Measurements from ENCODE around the gene CAPN11. TPM values are rescaled to one million over a fixed set of nuclear protein-coding genes. Genes with fewer than 3 reads are reported as not detected.
A peak's percentile ranks its signal among the peaks of the same experiment; 100 is the strongest.

Gene CAPN11
- total and polyA plus RNA-seq, 9 of the 15 experiments (the other 6 are each of a cell fraction or from before 2014, with no cell fraction given): 0.03 to 0.61 (median 0.17) TPM; not detected in 1

DNA sequence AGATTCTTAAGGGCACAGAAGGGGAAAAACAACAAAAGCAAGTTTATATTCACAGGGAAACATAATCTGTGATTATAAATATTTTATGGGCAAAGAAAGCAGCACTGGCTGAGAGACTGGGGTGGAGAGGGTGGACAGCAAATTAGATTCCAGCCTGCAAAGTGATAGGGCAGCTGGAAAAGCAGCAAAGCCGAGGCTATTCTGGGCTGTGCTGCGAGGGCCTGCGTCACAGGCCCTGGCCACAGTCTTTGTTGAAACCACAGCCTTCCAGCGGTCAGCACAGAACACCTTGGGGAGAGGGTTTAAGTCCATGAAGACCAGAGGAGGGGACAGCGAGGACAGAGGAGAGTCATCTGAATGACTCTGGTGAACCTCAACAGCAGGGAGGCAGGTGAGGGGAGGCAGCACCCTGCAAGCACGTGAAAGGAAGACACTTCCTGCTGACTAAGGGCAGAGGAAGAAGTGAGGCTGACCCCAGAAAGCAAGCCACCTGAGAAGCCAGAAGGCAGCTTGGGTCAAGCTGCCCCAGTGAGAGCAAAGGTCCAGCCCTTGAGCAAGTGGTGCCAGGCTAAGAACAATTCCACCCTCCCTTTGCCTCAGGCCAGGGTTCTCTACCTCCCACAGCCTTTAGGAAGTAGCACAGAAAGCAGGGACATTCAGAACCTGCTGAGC, 48.5 kb upstream of the CAPN11 start (continued):
- TF ChIP-seq HNRNPH1 (optimal IDR thresholded peaks at IDR 0.05; ENCODE audit: low read depth, low read length) (no peak), TEAD4 (IDR thresholded peaks at IDR 0.05; ENCODE audit: low read length) (no peak), TEAD4 (CRISPR knock-in tag; IDR thresholded peaks at IDR 0.05; ENCODE audit: borderline replicate concordance) (no peak), ZNF324 (CRISPR knock-in tag; IDR thresholded peaks at IDR 0.05) (no peak), RBM25 (IDR thresholded peaks at IDR 0.05; ENCODE audit: low read depth, low read length, severe bottlenecking) (no peak)

DNA sequence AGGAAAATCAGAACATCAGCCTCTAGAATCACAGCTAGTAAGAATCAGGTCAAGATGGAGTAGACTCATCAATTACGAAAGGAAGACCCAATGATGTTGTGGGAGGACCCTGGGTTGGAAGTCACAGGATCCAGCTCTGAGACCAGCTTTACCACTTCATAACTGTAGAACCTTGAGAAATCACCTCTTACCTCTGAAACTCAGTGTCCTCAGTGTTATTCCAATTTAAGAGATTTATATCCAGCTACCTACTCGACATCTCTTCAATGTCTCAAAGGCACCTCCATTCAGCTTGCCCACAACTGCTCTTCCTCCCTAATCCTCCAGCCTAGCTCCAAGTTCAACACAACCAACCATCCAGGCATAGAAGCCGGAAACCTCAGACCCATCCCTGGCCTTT, 47.7 kb upstream of the CAPN11 start:
- Histone ChIP-seq H3K9ac (ENCODE audit: insufficient read depth in 1 of 2, low read depth in 2 of 2, low read length in 2 of 2) (no peak overlapping the region), H3K4me1 (replicated peaks in 1 of 2; ENCODE audit: control insufficient read depth in 2 of 2, insufficient read depth in 2 of 2, low read length in 2 of 2) (peaks cover 0 to 3% of the 10 kb centered on the region in 2 experiments; a peak in 2 of 5 replicates), H3K9me3 (replicated peaks; ENCODE audit: control insufficient read depth, insufficient read depth, low read depth, low read length) (no peaks in the 10 kb centered on the region), H3K9me1 (ENCODE audit: control insufficient read depth, insufficient read depth, low read length) (peaks cover 4% of the 10 kb centered on the region), H2AFZ (ENCODE audit: low read depth, low read length) (no peak overlapping the region), H3K79me2 (ENCODE audit: control insufficient read depth, insufficient read depth, low read length) (peaks cover 54% of the 10 kb centered on the region), H4K20me1 (replicated peaks; ENCODE audit: control insufficient read depth, insufficient read depth, low read length) (peaks cover 7% of the 10 kb centered on the region), H3K4me2 (ENCODE audit: insufficient read depth, low read length) (no peak overlapping the region), H3K36me3 (ENCODE audit: control insufficient read depth, insufficient read depth, low read length) (peaks cover 95% of the 10 kb centered on the region), H3K4me3 (no peak overlapping the region), H3K27me3 (ENCODE audit: control insufficient read depth in 2 of 2, insufficient read depth in 2 of 2, low read length in 2 of 2) (no peaks in the 10 kb centered on the region), H3K27ac (ENCODE audit: extremely low read depth, low read depth, low read length) (no peak overlapping the region)
- BruUV-seq (replicated peaks): TSS peak; percentile 14
- FAIRE-seq: no peak
- ChIA-PET POLR2A (interaction anchor here (0.7 to 2.7 kb wide), 8 partner anchors 9 to 27 kb away, joined by 3 to 14 read pairs (median 4); partner anchors contain the start of genes MRPL14 and TMEM63B), CTCF (ENCODE audit: low intra/inter-chr PET ratio) (no interaction called here)
- no peak for ATAC-seq
- intact Hi-C loops (cut with micrococcal nuclease): no loop called here
- no peak for DNase-seq (ENCODE audit: extremely low read depth in 1 of 4, low spot score in 3 of 4)
- 88% methylated on average over 3 of the region's 3 CpGs for WGBS (ENCODE audit: insufficient coverage, low coverage, missing lambda C conversion rate)
- in situ Hi-C loops (cut with MboI): no loop called here
- TF ChIP-seq, protein P1, sequence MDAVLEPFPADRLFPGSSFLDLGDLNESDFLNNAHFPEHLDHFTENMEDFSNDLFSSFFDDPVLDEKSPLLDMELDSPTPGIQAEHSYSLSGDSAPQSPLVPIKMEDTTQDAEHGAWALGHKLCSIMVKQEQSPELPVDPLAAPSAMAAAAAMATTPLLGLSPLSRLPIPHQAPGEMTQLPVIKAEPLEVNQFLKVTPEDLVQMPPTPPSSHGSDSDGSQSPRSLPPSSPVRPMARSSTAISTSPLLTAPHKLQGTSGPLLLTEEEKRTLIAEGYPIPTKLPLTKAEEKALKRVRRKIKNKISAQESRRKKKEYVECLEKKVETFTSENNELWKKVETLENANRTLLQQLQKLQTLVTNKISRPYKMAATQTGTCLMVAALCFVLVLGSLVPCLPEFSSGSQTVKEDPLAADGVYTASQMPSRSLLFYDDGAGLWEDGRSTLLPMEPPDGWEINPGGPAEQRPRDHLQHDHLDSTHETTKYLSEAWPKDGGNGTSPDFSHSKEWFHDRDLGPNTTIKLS (IDR thresholded peaks at IDR 0.05; ENCODE audit: borderline replicate concordance, low read depth): no peak
- no peak for TF ChIP-seq ZFP36 (IDR thresholded peaks at IDR 0.05; ENCODE audit: low read depth, low read length, partially characterized antibody)
- TF ChIP-seq NR1H2 (CRISPR knock-in tag; IDR thresholded peaks at IDR 0.05): no peak
- no peak for TF ChIP-seq RBM25 (IDR thresholded peaks at IDR 0.05; ENCODE audit: low read depth, low read length, severe bottlenecking)
- TF ChIP-seq, protein P2, sequence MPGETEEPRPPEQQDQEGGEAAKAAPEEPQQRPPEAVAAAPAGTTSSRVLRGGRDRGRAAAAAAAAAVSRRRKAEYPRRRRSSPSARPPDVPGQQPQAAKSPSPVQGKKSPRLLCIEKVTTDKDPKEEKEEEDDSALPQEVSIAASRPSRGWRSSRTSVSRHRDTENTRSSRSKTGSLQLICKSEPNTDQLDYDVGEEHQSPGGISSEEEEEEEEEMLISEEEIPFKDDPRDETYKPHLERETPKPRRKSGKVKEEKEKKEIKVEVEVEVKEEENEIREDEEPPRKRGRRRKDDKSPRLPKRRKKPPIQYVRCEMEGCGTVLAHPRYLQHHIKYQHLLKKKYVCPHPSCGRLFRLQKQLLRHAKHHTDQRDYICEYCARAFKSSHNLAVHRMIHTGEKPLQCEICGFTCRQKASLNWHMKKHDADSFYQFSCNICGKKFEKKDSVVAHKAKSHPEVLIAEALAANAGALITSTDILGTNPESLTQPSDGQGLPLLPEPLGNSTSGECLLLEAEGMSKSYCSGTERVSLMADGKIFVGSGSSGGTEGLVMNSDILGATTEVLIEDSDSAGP (CRISPR knock-in tag; IDR thresholded peaks at IDR 0.05): no peak
- TF ChIP-seq POLR2AphosphoS5 (IDR thresholded peaks at IDR 0.05; ENCODE audit: control insufficient read depth, insufficient read depth, low read depth, low read length): no peak
- TF ChIP-seq, protein P3, sequence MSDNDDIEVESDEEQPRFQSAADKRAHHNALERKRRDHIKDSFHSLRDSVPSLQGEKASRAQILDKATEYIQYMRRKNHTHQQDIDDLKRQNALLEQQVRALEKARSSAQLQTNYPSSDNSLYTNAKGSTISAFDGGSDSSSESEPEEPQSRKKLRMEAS (CRISPR knock-in tag; IDR thresholded peaks at IDR 0.05): no peak
- TF ChIP-seq DMBX1 (CRISPR knock-in tag; IDR thresholded peaks at IDR 0.05; ENCODE audit: borderline replicate concordance): no peak
- no peak for TF ChIP-seq ZKSCAN1 (IDR thresholded peaks at IDR 0.05; ENCODE audit: low read depth, low read length)
- TF ChIP-seq, protein P4, sequence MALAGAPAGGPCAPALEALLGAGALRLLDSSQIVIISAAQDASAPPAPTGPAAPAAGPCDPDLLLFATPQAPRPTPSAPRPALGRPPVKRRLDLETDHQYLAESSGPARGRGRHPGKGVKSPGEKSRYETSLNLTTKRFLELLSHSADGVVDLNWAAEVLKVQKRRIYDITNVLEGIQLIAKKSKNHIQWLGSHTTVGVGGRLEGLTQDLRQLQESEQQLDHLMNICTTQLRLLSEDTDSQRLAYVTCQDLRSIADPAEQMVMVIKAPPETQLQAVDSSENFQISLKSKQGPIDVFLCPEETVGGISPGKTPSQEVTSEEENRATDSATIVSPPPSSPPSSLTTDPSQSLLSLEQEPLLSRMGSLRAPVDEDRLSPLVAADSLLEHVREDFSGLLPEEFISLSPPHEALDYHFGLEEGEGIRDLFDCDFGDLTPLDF (CRISPR knock-in tag; IDR thresholded peaks at IDR 0.05): no peak
- no peak for TF ChIP-seq ZNF764 (CRISPR knock-in tag; IDR thresholded peaks at IDR 0.05; ENCODE audit: low read depth)
- TF ChIP-seq POLR2G (IDR thresholded peaks at IDR 0.05; ENCODE audit: low read depth, low read length): no peak

All from K562 (cell line).